ENCODE results near the gene TMC1.

GRCh38 chr9:72691671-72692070 lies 170.3 kb downstream of the TMC1 start:
- TF ChIP-seq CTCF (IDR thresholded peaks at IDR 0.05) (no peak), POLR2A (IDR thresholded peaks at IDR 0.05) (no peak)

All from tibial nerve (tissue), 3 donors.